OCI-LY7 (cell line): ENCODE data around the gene TTC19. TPM values are rescaled to one million over a fixed set of nuclear protein-coding genes. Genes with fewer than 3 reads are reported as not detected.

ENCODE experiments used
- Bru-seq: library from RNA; stranded (reverse); fragments of 400-500 nt; gene quantifications from one replicate; lab custom pipeline; 2021; lab: Mats Ljungman, UMichigan
- BruChase-seq, 2 experiments: library from RNA; stranded (reverse); fragments of 400-500 nt; gene quantifications; one replicate each; lab custom pipeline; 2021; lab: Mats Ljungman, UMichigan
- BruUV-seq: library from RNA; stranded (reverse); fragments of 400-500 nt; replicated peaks from 2 replicates; lab custom pipeline; 2021; lab: Mats Ljungman, UMichigan
- CTCF ChIA-PET: fragments of 300-600 bp; sonication (Branson Sonifier 250); formaldehyde crosslinking; loops from one replicate; lab custom pipeline; 2022; ENCODE audit warnings: antibody characterized with exemption; ENCODE audit not compliant: unreplicated experiment; lab: Charles Lee
- POLR2A ChIA-PET: fragments of 300-600 bp; sonication (Branson Sonifier 250); formaldehyde crosslinking; loops from one replicate; lab custom pipeline; 2022; ENCODE audit warnings: antibody characterized with exemption; lab: Charles Lee
- DNase-seq: peaks from one replicate; pipeline ENCODE4 v3.0.0-alpha.2; 2015; ENCODE audit warnings: low spot score
- H2AFZ ChIP-seq: fragments of 200-600 bp; sonication (generic), shearing (Covaris generic); 2 replicates; pipeline ENCODE4 v1.6.1; 2014; ENCODE audit warnings: mild to moderate bottlenecking, antibody characterized with exemption, low read length, moderate library complexity
- H3K27ac ChIP-seq: fragments of 200-600 bp; sonication (generic); 2 replicates; pipeline ENCODE4 v1.5.1; 2014; ENCODE audit warnings: mixed run types, low read depth, mild to moderate bottlenecking, moderate library complexity, low read length, inconsistent platforms; ENCODE audit not compliant: poor library complexity, severe bottlenecking
- H3K36me3 ChIP-seq: fragments of 200-600 bp; sonication (generic); 2 replicates; pipeline ENCODE4 v1.6.1; 2014; ENCODE audit warnings: mild to moderate bottlenecking, antibody characterized with exemption, low read length, moderate library complexity, mixed read lengths; ENCODE audit not compliant: insufficient read depth
- H3K4me1 ChIP-seq: fragments of 200-600 bp; sonication (generic); 2 replicates; pipeline ENCODE4 v1.5.1; 2014; ENCODE audit warnings: mild to moderate bottlenecking, low read length; ENCODE audit not compliant: insufficient read depth, poor library complexity, severe bottlenecking
- H3K4me2 ChIP-seq: fragments of 200-600 bp; sonication (generic); 2 replicates; pipeline ENCODE4 v1.6.1; 2014; ENCODE audit warnings: mild to moderate bottlenecking, low read length
- H3K4me3 ChIP-seq: fragments of 200-600 bp; sonication (generic); 2 replicates; pipeline ENCODE4 v1.5.1; 2014; ENCODE audit warnings: mild to moderate bottlenecking, low read depth, low read length; ENCODE audit not compliant: poor library complexity, severe bottlenecking
- H3K79me2 ChIP-seq: fragments of 200-600 bp; sonication (generic); 2 replicates; pipeline ENCODE4 v1.6.1; 2016; ENCODE audit warnings: low read depth, mild to moderate bottlenecking, low read length, moderate library complexity, mixed read lengths; ENCODE audit not compliant: insufficient read depth
- H3K9me2 ChIP-seq: fragments of 200-600 bp; sonication (generic); 2 replicates; pipeline ENCODE4 v1.6.1; 2016; ENCODE audit warnings: mild to moderate bottlenecking, low read length, mixed read lengths; ENCODE audit not compliant: insufficient read depth
- H3K9me3 ChIP-seq: fragments of 200-600 bp; sonication (generic); 2 replicates; pipeline ENCODE4 v1.6.1; 2014; ENCODE audit warnings: mild to moderate bottlenecking, mixed run types, low read length, mixed read lengths
- H4K20me1 ChIP-seq: fragments of 200-600 bp; sonication (generic); 2 replicates; pipeline ENCODE4 v1.6.1; 2014; ENCODE audit warnings: mild to moderate bottlenecking, antibody characterized with exemption, low read length, moderate library complexity, mixed read lengths; ENCODE audit not compliant: insufficient read depth
- EZH2phosphoT487 ChIP-seq: fragments of 200-600 bp; sonication (generic); IDR thresholded peaks from 2 replicates; pipeline ENCODE4 v1.6.1; 2018; ENCODE audit warnings: low read depth, borderline replicate concordance, mild to moderate bottlenecking, mixed run types, antibody characterized with exemption, low read length, moderate library complexity, mixed read lengths
- intact Hi-C: fragments of 100-400 bp; cut with micrococcal nuclease; formaldehyde crosslinking; loops from one replicate; pipeline ENCODE4 v1.10.0; 2022; ENCODE audit not compliant: unreplicated experiment
- long read RNA-seq: library from polyadenylated mRNA; stranded (forward); transcript quantifications from one replicate; pipeline ENCODE4 v2.0.0, GENCODE V29; 2022
- total RNA-seq, 2 experiments: library from RNA; depleted of rRNA in 1 of 2; stranded (reverse); fragments of >200 nt in 1 of 2; shearing (Covaris generic) in 1 of 2; gene quantifications; 2 replicates each; pipeline ENCODE4 v1.2.3, GENCODE V29; 2014 to 2022
- TF ChIP-seq, protein P1 (sequence below): fragments of 200-600 bp; sonication (generic); conservative IDR thresholded peaks from 2 replicates; pipeline ENCODE4 v1.5.1; 2014; ENCODE audit warnings: mild to moderate bottlenecking, antibody characterized with exemption, low read length, moderate library complexity, mixed read lengths

Gene TTC19, protein sequence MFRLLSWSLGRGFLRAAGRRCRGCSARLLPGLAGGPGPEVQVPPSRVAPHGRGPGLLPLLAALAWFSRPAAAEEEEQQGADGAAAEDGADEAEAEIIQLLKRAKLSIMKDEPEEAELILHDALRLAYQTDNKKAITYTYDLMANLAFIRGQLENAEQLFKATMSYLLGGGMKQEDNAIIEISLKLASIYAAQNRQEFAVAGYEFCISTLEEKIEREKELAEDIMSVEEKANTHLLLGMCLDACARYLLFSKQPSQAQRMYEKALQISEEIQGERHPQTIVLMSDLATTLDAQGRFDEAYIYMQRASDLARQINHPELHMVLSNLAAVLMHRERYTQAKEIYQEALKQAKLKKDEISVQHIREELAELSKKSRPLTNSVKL
- 42.0 and 57.3 TPM in 2 replicates for total RNA-seq (2014; rRNA removed; shearing (Covaris generic))
- 43.2 and 43.7 TPM in 2 replicates for total RNA-seq (2022)
- Bru-seq, nascent RNA: percentile 91 among the genes with signal in this experiment
- percentile 90 among the genes with signal in this experiment for BruChase-seq, experiment 1, labeled RNA remaining after a 6-hour chase
- BruChase-seq, experiment 2, labeled RNA remaining after a 2-hour chase: percentile 92 among the genes with signal in this experiment
- long read RNA-seq, transcript TTC19-206 (10 exons, 2,591 nt): minor isoform, 8 of 144 reads
- long read RNA-seq, transcript TTC19-201 (10 exons, 3,002 nt): major isoform, 79 of 144 reads
- long read RNA-seq, partial matches to known transcripts: 15 of 144 reads
- long read RNA-seq, other reads (novel, unspliced or antisense): 42 of 144 reads

DNA sequence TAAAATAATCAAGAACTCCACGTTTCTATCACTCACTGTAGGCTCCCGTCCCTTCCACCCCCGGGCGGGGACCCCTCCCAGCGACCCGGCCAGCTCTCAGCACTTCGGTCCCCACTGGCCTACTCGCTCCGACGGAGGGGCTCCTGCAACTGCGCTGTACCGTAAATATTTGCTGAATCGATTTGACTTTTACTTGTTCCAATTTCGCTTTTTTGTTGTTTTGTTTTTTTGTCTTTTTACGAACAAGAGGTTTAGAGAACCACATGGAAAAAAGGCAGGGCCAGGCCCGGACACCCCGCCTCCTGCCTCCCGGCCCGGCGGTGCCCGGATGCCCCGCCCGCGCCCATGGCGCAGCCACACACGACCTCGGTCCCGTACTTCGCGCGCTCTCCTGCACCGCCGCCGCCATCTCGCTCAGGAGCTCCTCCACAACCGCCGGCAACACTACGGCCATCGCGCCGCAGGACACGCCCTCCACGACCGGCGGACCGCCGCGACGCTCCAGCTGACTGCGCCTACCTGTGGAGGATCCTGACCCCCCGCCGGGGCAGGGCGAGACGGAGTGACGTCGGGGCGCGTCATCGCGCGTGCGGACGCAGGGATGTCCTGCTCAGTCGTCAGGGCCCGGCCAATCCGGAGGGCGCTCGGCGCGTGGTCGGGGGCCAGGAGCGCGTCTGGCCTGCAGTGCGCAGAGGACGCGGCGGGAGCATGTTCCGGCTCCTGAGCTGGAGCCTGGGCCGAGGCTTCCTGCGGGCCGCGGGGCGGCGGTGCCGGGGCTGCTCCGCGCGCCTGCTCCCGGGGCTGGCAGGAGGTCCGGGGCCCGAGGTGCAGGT lies at the start of gene TTC19, which contains the start of gene ZSWIM7:
Gene TTC19 (plus strand): TSS at position 684 of the 833 bp plus-strand sequence. CDS start 25 bp downstream, at position 709.
Gene ZSWIM7 (minus strand): TSS at position 564 of the 833 bp plus-strand sequence. CDS start 110 bp downstream, at position 454.
- H2AFZ ChIP-seq: peak within 1 kb of the TSS; percentile 94
- peak within 1 kb of the TSS; percentile 88 for H3K4me2 ChIP-seq
- H4K20me1 ChIP-seq: peaks cover 9% of the 10 kb centered on the region; the same call in 1 of the 2 replicates
- H3K9me2 ChIP-seq: no peaks in the 10 kb centered on the region
- H3K79me2 ChIP-seq: peaks cover 30% of the 10 kb centered on the region
- H3K4me1 ChIP-seq: peaks cover 14% of the 10 kb centered on the region
- peaks cover 54% of the 10 kb centered on the region for H3K36me3 ChIP-seq
- peak within 1 kb of the TSS; percentile 94 for H3K4me3 ChIP-seq
- ChIA-PET POLR2A (no interaction called here), CTCF (no interaction called here)
- no peak for TF ChIP-seq EZH2phosphoT487
- TF ChIP-seq, protein P1, sequence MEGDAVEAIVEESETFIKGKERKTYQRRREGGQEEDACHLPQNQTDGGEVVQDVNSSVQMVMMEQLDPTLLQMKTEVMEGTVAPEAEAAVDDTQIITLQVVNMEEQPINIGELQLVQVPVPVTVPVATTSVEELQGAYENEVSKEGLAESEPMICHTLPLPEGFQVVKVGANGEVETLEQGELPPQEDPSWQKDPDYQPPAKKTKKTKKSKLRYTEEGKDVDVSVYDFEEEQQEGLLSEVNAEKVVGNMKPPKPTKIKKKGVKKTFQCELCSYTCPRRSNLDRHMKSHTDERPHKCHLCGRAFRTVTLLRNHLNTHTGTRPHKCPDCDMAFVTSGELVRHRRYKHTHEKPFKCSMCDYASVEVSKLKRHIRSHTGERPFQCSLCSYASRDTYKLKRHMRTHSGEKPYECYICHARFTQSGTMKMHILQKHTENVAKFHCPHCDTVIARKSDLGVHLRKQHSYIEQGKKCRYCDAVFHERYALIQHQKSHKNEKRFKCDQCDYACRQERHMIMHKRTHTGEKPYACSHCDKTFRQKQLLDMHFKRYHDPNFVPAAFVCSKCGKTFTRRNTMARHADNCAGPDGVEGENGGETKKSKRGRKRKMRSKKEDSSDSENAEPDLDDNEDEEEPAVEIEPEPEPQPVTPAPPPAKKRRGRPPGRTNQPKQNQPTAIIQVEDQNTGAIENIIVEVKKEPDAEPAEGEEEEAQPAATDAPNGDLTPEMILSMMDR: no peak
- peak; percentile 96 for DNase-seq
- H3K27ac ChIP-seq: peak within 1 kb of the TSS; percentile 85
- peaks cover 18% of the 10 kb centered on the region for H3K9me3 ChIP-seq
- intact Hi-C loops: loop anchor here (2.0 kb wide), 2 partner anchors 537 to 743 kb away; no protein-coding TSS in a partner anchor
- BruUV-seq: no TSS peak

DNA sequence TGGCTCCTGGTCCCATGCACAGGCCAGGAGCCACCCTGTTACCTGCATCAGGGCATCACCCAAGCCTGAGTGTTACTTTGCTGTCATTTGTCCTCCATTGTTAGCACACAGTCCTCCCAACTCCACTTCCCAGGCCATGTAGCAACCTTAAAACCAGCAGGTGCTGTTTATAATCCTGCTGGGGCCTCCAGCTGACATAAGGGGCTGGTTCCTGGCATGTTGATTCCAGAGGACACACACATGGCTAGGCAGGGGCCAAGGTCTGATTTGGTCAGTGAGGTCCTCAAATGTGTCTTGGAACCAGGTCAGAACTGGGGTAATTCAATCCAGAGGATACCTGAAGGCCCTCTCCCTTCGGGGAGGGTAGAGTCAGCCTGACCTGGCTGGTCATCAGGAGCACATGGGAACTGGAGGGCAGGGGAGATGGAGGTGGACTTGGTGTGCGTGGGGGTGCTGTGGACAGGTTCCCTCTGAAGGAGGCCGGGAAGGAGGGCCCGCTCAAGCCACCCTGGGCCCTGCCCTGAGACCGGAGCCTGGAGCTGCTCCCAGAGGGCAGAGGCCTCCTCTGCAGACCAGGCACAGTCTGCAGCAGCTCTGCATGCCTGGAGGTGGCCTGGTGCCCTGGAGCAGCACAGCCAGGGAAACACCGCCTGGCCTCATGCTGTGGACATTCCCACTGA lies 48.1 kb upstream of the TTC19 start:
- no peaks in the 10 kb centered on the region for H3K79me2 ChIP-seq
- no peaks in the 10 kb centered on the region for H3K4me1 ChIP-seq
- intact Hi-C loops: no loop called here
- no TSS peak for BruUV-seq
- H3K9me3 ChIP-seq: no peaks in the 10 kb centered on the region
- no peak for TF ChIP-seq EZH2phosphoT487
- TF ChIP-seq, protein P1: no peak
- no peaks in the 10 kb centered on the region for H3K36me3 ChIP-seq
- CTCF ChIA-PET: no interaction called here
- H3K27ac ChIP-seq: no peak overlapping the region
- DNase-seq: no peak
- no peak overlapping the region for H3K4me3 ChIP-seq
- POLR2A ChIA-PET: no interaction called here
- no peak overlapping the region for H2AFZ ChIP-seq
- no peaks in the 10 kb centered on the region for H3K9me2 ChIP-seq
- H3K4me2 ChIP-seq: no peak overlapping the region
- no peaks in the 10 kb centered on the region for H4K20me1 ChIP-seq
